ENCODE measurements around the gene TMEM132D.

Gene TMEM132D

GRCh38 chr12:129379076-129379804, 524.6 kb downstream of the TMEM132D start:
- Histone ChIP-seq H3K4me1 (ENCODE audit: control insufficient read depth, insufficient read depth, low read length) (no peaks in the 10 kb centered on the region), H3K4me3 (ENCODE audit: low read depth, low read length) (no peak overlapping the region), H3K9me3 (ENCODE audit: control insufficient read depth, insufficient read depth, low read depth, low read length) (no peaks in the 10 kb centered on the region), H3K27ac (ENCODE audit: extremely low read depth, low read depth, low read length) (no peak overlapping the region), H3K36me3 (ENCODE audit: control insufficient read depth in 2 of 2, insufficient read depth in 1 of 2, low read length in 2 of 2) (no peaks in the 10 kb centered on the region)
- CTCF ChIA-PET = interaction anchor here (0.6 kb wide), 1 partner anchor 218 kb away, joined by 3 read pairs; no protein-coding TSS in a partner anchor
- POLR2A ChIA-PET = no interaction called here
- TF ChIP-seq MYNN (tag by site-specific recombination; IDR thresholded peaks at IDR 0.05; ENCODE audit: borderline replicate concordance) = no peak
- TF ChIP-seq ZNF621 (tag by site-specific recombination; IDR thresholded peaks at IDR 0.05) = no peak
- TF ChIP-seq BCL11B (tag by site-specific recombination; IDR thresholded peaks at IDR 0.05; ENCODE audit: low read depth) = no peak
- no peak for TF ChIP-seq ZBTB49 (tag by site-specific recombination; IDR thresholded peaks at IDR 0.05; ENCODE audit: low read depth)
- TF ChIP-seq ZNF18 (tag by site-specific recombination; IDR thresholded peaks at IDR 0.05) = no peak
- no peak for TF ChIP-seq ZNF837 (tag by site-specific recombination; IDR thresholded peaks at IDR 0.05)
- TF ChIP-seq ZNF768 (tag by site-specific recombination; IDR thresholded peaks at IDR 0.05) = no peak
- no peak for TF ChIP-seq ELK4 (IDR thresholded peaks at IDR 0.05; ENCODE audit: borderline replicate concordance, low read depth, low read length)
- TF ChIP-seq SALL2 (tag by site-specific recombination; IDR thresholded peaks at IDR 0.05; ENCODE audit: borderline replicate concordance) = no peak
- TF ChIP-seq ZFP37 (tag by site-specific recombination; IDR thresholded peaks at IDR 0.05) = no peak
- TF ChIP-seq ZNF544 (tag by site-specific recombination; IDR thresholded peaks at IDR 0.05) = no peak
- TF ChIP-seq ZSCAN16 (tag by site-specific recombination; IDR thresholded peaks at IDR 0.05) = no peak
- no peak for TF ChIP-seq ZXDB (tag by site-specific recombination; IDR thresholded peaks at IDR 0.05)
- TF ChIP-seq MZF1 (tag by site-specific recombination; IDR thresholded peaks at IDR 0.05; ENCODE audit: borderline replicate concordance) = no peak
- TF ChIP-seq ZNF639 (tag by site-specific recombination; IDR thresholded peaks at IDR 0.05) = no peak

- Histone ChIP-seq H3K27ac (ENCODE audit: extremely low read depth, low read depth, low read length) (no peak overlapping the region), H3K4me1 (ENCODE audit: control insufficient read depth, insufficient read depth, low read length) (no peaks in the 10 kb centered on the region), H3K36me3 (ENCODE audit: control insufficient read depth in 2 of 2, insufficient read depth in 1 of 2, low read length in 2 of 2) (no peaks in the 10 kb centered on the region), H3K9me3 (ENCODE audit: control insufficient read depth, insufficient read depth, low read depth, low read length) (no peaks in the 10 kb centered on the region), H3K4me3 (ENCODE audit: low read depth, low read length) (no peak overlapping the region)
- TF ChIP-seq ZNF10 (tag by site-specific recombination; IDR thresholded peaks at IDR 0.05) (no peak), ZNF530 (tag by site-specific recombination; IDR thresholded peaks at IDR 0.05; ENCODE audit: low read depth) (no peak), ZNF629 (tag by site-specific recombination; IDR thresholded peaks at IDR 0.05) (no peak), ZNF701 (tag by site-specific recombination; IDR thresholded peaks at IDR 0.05) (no peak), ZNF404 (tag by site-specific recombination; IDR thresholded peaks at IDR 0.05) (no peak), EGR2 (tag by site-specific recombination; IDR thresholded peaks at IDR 0.05; ENCODE audit: low read depth) (no peak)
- CTCF ChIA-PET = no interaction called here
- POLR2A ChIA-PET = no interaction called here
Observed at GRCh38 chr12:129378496-129378895, 525.3 kb downstream of the TMEM132D start.

All from HEK293 (cell line).